Measurements from ENCODE around the gene TNNT3.

DNA sequence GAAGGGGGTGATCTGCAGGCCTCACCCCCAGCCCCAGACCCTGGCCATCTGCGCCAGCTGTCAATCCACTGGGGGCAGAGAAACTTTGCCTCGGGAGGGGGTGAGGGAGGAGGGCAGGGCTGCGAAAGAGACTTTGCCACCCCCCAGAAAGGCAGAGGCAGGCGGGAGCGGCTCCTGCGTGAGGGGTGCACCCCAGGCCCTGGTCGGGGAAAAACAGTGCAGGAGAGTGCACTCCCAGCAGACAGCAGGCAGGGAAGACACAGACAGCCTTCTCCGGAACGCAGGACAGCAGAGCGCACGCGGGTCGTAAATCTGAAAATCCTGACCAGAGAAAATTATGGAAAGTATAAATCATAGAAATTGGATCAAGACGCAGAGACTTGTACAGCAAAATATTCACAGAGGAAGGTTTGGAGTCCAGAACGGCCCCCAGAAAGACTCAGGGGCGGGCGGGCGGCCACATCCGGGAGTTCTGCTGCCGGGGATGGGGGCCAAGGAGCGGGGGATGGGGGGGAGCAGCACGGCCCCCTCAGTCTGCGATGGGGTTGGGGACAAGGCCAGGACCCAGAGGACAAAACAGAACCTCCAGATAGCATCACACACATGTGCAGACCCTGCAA, 19.6 kb downstream of the TNNT3 start:
- TF ChIP-seq, protein P1, sequence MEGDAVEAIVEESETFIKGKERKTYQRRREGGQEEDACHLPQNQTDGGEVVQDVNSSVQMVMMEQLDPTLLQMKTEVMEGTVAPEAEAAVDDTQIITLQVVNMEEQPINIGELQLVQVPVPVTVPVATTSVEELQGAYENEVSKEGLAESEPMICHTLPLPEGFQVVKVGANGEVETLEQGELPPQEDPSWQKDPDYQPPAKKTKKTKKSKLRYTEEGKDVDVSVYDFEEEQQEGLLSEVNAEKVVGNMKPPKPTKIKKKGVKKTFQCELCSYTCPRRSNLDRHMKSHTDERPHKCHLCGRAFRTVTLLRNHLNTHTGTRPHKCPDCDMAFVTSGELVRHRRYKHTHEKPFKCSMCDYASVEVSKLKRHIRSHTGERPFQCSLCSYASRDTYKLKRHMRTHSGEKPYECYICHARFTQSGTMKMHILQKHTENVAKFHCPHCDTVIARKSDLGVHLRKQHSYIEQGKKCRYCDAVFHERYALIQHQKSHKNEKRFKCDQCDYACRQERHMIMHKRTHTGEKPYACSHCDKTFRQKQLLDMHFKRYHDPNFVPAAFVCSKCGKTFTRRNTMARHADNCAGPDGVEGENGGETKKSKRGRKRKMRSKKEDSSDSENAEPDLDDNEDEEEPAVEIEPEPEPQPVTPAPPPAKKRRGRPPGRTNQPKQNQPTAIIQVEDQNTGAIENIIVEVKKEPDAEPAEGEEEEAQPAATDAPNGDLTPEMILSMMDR (IDR thresholded peaks at IDR 0.05) = no peak
- TF ChIP-seq POLR2A (IDR thresholded peaks at IDR 0.05) = no peak

All from thyroid gland (tissue), 4 donors.